ENCODE measurements around the gene RABGGTA. TPM values are rescaled to one million over a fixed set of nuclear protein-coding genes. Genes with fewer than 3 reads are reported as not detected.
A peak's percentile ranks its signal among the peaks of the same experiment; 100 is the strongest.

The RABGGTA gene
- total RNA-seq, 1 experiment from 2014 or later = 25.6 TPM

DNA sequence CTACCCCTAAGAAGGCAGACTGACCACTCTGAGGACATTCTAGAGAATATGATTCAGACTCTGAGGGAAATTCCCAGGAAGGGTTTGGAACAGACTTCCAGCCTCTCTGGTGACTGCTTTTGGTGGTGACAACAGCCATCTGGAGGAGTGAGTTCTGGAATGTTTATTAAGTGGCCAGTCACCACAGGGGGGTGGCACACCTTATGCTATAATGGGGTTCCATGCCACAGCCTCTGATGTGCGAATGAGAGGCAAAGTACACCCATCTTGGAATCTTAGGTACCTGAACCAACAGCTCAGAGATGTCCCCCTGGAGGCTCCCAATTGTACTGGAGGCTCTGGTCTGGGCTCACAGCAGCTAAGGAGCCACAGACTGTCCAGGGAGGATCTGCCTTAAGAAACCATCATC lies 19.5 kb downstream of the RABGGTA start:
- DNase-seq = no peak
- no peaks in the 10 kb centered on the region for H3K4me1 Mint-ChIP-seq
- Histone ChIP-seq H3K4ac (ENCODE audit: low read depth, low read length) (no peak overlapping the region), H3K23ac (ENCODE audit: insufficient read length, low read depth, low read length) (no peak overlapping the region), H3K18ac (ENCODE audit: insufficient read length, low read depth, low read length) (no peak overlapping the region), H4K91ac (ENCODE audit: insufficient read length, low read depth, low read length) (no peak overlapping the region), H3K56ac (ENCODE audit: insufficient read length, low read depth, low read length) (no peak overlapping the region), H2BK5ac (ENCODE audit: insufficient read length, low read length) (no peak overlapping the region), H4K20me1 (ENCODE audit: control insufficient read depth, insufficient read depth, insufficient read length) (no peaks in the 10 kb centered on the region), H4K8ac (replicated peaks; ENCODE audit: insufficient read length, low read depth, low read length) (no peak overlapping the region), H2AFZ (ENCODE audit: low read length) (no peak overlapping the region), H4K5ac (ENCODE audit: insufficient read length, low read depth, low read length) (no peak overlapping the region), H3K23me2 (ENCODE audit: insufficient read length, low read depth, low read length, poor library complexity, severe bottlenecking) (no peaks in the 10 kb centered on the region), H3K79me1 (ENCODE audit: insufficient read depth, low read depth, low read length, poor library complexity, severe bottlenecking) (no peaks in the 10 kb centered on the region), H3K14ac (ENCODE audit: insufficient read depth, low read length) (no peak overlapping the region), H3T11ph (ENCODE audit: low read length) (no peak overlapping the region), H3K27ac (ENCODE audit: insufficient read length, low read depth, low read length) (no peak overlapping the region), H2BK20ac (ENCODE audit: low read depth, low read length, poor library complexity, severe bottlenecking) (no peak overlapping the region), H2BK120ac (ENCODE audit: low read depth, low read length, poor library complexity, severe bottlenecking) (no peak overlapping the region), H3K27me3 (ENCODE audit: insufficient read depth, low read length) (no peaks in the 10 kb centered on the region), H3K4me2 (ENCODE audit: insufficient read depth, insufficient read length, low read length) (no peak overlapping the region), H3K9ac (ENCODE audit: extremely low read depth, insufficient read length, low read length) (no peak overlapping the region), H3K4me1 (ENCODE audit: insufficient read depth, low read length) (no peaks in the 10 kb centered on the region), H3K9me3 (ENCODE audit: control insufficient read depth, low read depth, low read length) (no peaks in the 10 kb centered on the region), H2AK5ac (ENCODE audit: insufficient read length, low read length) (no peak overlapping the region), H2BK12ac (ENCODE audit: insufficient read length, low read depth, low read length) (no peak overlapping the region), H2BK15ac (ENCODE audit: low read depth, low read length) (no peak overlapping the region), H3K79me2 (ENCODE audit: insufficient read depth, low read length) (no peaks in the 10 kb centered on the region)
- H3K9me3 Mint-ChIP-seq = no peaks in the 10 kb centered on the region
- peaks cover under 1% of the 10 kb centered on the region; the same call in 1 of the 2 replicates for H3K27me3 Mint-ChIP-seq (ENCODE audit: low read depth)
- WGBS (ENCODE audit: extremely low coverage, insufficient read length, low lambda C conversion rate) = no CpG with 5 or more reads among the region's 1 CpG
- TF ChIP-seq CTCF (conservative IDR thresholded peaks at IDR 0.05) = 0 out of 3 replicates have a peak, but pooled peaks have one; percentile 24
- no peak overlapping the region for H3K4me3 Mint-ChIP-seq
- no peaks in the 10 kb centered on the region for H3K36me3 Mint-ChIP-seq (ENCODE audit: insufficient read depth in 1 of 3, low read depth in 3 of 3)
- no peak overlapping the region; a peak in 1 of 7 replicates for H3K27ac Mint-ChIP-seq

Data from H9 (cell line).